Spleen (tissue), 7 donors: ENCODE measurements around the gene TNKS1BP1.

ENCODE experiments used
- POLR2A ChIP-seq, 3 donors: fragments of 450-650 bp; IDR thresholded peaks; one replicate each; pipeline ENCODE4 v1.5.1; 2017; ENCODE audit warnings: antibody characterized with exemption in 3 of 3, mild to moderate bottlenecking in 1 of 3
- TF ChIP-seq, protein P1 (sequence below), 11 experiments: fragments of 200-600 bp in 7 of 11; fragments of 450-650 bp in 4 of 11; sonication (generic) in 4 of 11; IDR thresholded peaks in 8 of 11; conservative IDR thresholded peaks in 3 of 11; 1 replicate in 7 of 11; 2 replicates in 4 of 11; pipeline versions ENCODE4 v1.4.0 to v1.8.0; 2016 to 2021; ENCODE audit warnings: antibody characterized with exemption in 11 of 11, inconsistent platforms in 4 of 11, mild to moderate bottlenecking in 1 of 11
- donor health status: DM: no; HTN: no; CAD: no; lungs with moderate emphysema.
- donor health status: DM: no; HTN: no; CAD: no.
- donor health status: DM: no; HTN: no; CAD: no.

DNA sequence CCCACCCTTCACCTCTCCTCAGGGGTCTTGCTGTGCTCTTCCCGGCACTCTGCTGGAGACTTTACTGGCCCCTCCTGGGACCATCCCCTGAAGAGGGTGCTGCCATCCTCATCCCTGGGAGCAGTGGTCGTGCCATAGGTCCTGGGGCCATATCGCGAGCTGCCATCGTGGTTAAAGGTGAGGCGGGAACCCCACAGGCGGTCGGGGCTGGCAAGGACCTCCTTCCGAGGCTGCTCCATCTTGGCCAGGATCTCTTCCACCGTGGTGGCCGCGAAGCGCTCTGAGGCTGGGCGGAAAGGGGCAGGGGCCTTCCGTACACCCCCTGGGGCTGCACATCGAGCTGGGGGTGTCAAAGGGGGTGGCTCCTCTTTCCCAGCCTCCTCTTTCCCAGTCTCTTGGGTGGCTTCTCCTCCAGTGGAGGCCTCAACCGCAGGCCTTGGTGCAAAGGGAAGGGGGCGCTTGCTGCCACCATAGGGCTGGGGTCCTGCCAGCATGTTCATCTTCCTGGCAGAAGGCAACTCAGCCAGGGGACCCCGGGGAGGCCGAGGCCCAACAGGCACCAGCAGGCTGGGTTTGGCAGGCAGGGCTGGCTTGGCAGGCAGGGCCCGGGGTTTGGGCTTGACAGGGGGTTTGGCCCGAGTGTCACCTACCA is 4.6 kb downstream of the TNKS1BP1 start:
- TF ChIP-seq, protein P1, sequence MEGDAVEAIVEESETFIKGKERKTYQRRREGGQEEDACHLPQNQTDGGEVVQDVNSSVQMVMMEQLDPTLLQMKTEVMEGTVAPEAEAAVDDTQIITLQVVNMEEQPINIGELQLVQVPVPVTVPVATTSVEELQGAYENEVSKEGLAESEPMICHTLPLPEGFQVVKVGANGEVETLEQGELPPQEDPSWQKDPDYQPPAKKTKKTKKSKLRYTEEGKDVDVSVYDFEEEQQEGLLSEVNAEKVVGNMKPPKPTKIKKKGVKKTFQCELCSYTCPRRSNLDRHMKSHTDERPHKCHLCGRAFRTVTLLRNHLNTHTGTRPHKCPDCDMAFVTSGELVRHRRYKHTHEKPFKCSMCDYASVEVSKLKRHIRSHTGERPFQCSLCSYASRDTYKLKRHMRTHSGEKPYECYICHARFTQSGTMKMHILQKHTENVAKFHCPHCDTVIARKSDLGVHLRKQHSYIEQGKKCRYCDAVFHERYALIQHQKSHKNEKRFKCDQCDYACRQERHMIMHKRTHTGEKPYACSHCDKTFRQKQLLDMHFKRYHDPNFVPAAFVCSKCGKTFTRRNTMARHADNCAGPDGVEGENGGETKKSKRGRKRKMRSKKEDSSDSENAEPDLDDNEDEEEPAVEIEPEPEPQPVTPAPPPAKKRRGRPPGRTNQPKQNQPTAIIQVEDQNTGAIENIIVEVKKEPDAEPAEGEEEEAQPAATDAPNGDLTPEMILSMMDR (IDR thresholded peaks at IDR 0.05 in 8 of 11, conservative IDR thresholded peaks at IDR 0.05 in 3 of 11), result no peak
- no peak for TF ChIP-seq POLR2A (IDR thresholded peaks at IDR 0.05)
